GM13976 (cell line): Measurements from ENCODE around the gene CELF4.

Experiments used
- DNase-seq: peaks from one replicate; pipeline ENCODE4 v3.0.0; 2012; ENCODE audit warnings: low spot score
- in situ Hi-C: fragments of 300-500 bp; cut with MboI; formaldehyde crosslinking; loops from one replicate; pipeline ENCODE4 v1.12.0; 2022; ENCODE audit warnings: low sequenced_read_pairs, mixed read lengths, inconsistent platforms; ENCODE audit not compliant: unreplicated experiment
- TF ChIP-seq, protein P1 (sequence below): IDR thresholded peaks from 2 replicates; pipeline ENCODE4 v1.5.1; 2012; ENCODE audit warnings: borderline replicate concordance, mild to moderate bottlenecking; ENCODE audit not compliant: insufficient read depth; ENCODE audit errors: extremely low read depth, missing control alignments, control extremely low read depth

Gene CELF4

DNA sequence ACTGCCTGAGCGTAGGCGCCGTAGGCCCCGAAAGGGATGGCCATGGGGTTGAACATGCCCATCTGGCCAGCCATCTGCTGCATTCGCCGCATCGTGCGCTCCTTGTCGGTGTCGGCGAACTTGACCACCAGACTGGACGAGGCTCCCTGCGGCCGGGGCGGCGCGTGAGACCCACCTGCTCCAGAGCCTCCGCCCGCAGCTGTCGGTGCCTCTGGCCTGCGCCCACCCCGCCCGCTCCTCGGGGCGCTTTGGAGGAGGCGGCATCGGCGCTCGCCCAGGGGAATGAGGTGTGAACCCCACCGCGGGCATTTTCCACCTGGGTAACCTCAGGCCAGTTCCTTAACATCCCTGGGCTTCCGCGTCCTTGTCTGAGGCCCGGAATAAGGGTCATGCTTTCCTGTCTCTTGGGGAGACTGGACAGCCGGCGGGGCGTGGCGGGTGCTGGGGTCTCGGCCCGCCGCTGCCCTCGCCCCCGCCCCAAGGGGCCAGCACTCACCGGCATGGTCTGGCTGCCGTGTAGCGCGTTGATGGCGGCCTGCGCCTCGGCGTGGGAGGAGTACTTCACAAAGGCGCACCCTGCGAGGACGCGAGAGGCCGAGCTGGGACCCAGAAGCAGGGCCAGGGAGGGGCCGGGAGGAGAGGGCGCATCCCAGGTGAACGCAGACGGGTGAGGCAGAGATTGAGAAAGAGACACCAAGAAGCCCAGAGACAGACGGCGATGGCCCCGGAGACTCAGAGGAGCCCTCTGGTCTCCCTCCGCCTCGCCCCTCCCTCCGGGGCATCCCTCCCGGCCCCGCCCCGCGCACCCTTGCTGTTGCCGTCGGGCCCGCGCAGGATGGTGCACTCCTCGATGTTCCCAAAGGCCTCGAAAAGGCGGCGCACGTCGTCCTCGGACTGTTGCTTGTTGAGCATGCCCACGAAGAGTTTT, 291.0 kb downstream of the CELF4 start:
- in situ Hi-C loops, result no loop called here
- TF ChIP-seq, protein P1, sequence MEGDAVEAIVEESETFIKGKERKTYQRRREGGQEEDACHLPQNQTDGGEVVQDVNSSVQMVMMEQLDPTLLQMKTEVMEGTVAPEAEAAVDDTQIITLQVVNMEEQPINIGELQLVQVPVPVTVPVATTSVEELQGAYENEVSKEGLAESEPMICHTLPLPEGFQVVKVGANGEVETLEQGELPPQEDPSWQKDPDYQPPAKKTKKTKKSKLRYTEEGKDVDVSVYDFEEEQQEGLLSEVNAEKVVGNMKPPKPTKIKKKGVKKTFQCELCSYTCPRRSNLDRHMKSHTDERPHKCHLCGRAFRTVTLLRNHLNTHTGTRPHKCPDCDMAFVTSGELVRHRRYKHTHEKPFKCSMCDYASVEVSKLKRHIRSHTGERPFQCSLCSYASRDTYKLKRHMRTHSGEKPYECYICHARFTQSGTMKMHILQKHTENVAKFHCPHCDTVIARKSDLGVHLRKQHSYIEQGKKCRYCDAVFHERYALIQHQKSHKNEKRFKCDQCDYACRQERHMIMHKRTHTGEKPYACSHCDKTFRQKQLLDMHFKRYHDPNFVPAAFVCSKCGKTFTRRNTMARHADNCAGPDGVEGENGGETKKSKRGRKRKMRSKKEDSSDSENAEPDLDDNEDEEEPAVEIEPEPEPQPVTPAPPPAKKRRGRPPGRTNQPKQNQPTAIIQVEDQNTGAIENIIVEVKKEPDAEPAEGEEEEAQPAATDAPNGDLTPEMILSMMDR, result no peak
- no peak for DNase-seq

DNA sequence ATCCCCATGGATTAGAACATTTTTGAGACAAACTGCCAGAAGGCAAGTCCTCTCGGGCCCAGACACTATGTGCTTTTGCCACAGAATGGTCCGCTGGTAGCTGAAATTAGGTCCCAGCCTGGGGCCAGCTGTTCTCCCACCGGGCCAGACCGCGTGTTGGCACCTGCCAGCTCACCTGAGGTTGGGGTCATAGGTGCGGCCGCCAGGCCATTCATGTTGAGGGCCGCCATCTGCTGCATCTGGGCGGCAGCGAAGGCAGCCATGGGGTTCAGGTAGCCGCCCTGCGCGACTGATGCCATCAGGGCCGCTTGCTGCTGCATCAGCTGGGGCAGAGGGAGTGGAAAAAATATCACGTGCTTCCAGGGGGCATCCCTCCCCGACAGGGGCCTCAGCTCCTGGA, 292.8 kb downstream of the CELF4 start:
- TF ChIP-seq, protein P1, result no peak
- in situ Hi-C loops, result no loop called here
- DNase-seq, result no peak

DNA sequence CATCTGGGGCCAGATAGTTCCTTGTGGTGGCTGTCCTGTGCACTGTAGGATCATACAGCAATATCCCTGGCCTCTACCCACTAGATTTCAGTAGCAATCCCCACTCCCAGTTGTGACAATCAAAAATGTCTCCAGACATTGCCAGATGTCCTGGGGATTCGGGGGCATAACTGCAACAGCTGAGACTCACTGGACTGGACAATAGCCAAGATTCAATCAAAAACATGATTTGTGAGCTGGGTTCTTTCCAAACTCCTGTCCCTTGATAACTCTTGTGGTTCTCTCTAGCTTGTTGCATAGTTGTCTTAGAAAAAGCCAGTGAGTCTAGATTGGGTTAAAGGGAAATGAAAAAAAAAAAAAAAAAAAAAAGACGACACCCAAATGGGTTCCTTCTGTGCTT, 293.4 kb downstream of the CELF4 start:
- TF ChIP-seq, protein P1, result no peak
- in situ Hi-C loops, result no loop called here
- no peak for DNase-seq

DNA sequence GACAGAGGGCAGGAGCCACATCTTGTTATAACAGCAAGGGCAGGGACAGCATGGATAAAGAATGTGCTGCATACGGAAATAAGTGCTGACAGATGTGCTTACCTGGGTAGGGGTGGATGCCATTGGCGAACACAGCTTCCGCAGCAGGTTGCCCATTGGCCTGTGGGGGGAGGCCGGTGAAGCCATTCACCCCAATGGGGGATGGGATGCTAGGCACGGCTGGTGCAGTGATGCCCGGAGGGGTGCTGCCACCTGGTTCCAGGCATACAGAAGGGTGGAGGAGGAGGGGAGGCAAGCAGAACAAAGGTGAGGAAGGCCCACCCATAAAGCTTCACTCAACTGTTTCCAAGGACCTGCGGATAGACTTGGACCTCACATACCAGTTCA, 294.9 kb downstream of the CELF4 start:
- TF ChIP-seq, protein P1, result no peak
- in situ Hi-C loops, result no loop called here
- no peak for DNase-seq

- in situ Hi-C loops, result no loop called here
- no peak for DNase-seq
- TF ChIP-seq, protein P1, result no peak
Observed at GRCh38 chr18:37270038-37270665, 295.4 kb downstream of the CELF4 start.

DNA sequence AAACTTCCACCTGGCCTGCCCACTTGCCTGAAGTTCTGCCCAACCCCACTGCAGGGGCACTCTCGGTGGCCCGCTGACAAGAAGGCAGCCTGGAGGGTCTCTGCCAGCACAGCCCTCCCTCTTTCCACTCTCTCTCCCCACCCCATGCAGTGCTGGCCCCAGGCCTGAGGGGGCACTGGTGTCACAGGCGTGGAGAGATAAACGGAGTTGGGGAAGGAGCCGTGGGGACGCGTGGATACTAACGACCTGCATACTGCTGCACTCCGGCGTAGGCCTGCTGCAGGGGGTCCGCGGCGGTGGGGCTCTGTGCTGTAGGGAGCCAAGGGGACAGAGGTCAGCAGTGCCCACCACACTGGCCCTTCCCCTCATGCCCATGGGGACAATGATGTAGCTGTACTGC, 299.3 kb downstream of the CELF4 start:
- no peak for DNase-seq
- TF ChIP-seq, protein P1, result no peak
- in situ Hi-C loops, result no loop called here

- in situ Hi-C loops, result no loop called here
- DNase-seq, result no peak
- TF ChIP-seq, protein P1, result no peak
Observed at GRCh38 chr18:37265382-37265781, 300.2 kb downstream of the CELF4 start.
